ENCODE measurements around the gene MEF2C. TPM values are rescaled to one million over a fixed set of nuclear protein-coding genes. Genes with fewer than 3 reads are reported as not detected.
A peak's percentile ranks its signal among the peaks of the same experiment; 100 is the strongest.

The MEF2C gene
- total RNA-seq, 1 experiment from 2014 or later = 171 TPM

DNA sequence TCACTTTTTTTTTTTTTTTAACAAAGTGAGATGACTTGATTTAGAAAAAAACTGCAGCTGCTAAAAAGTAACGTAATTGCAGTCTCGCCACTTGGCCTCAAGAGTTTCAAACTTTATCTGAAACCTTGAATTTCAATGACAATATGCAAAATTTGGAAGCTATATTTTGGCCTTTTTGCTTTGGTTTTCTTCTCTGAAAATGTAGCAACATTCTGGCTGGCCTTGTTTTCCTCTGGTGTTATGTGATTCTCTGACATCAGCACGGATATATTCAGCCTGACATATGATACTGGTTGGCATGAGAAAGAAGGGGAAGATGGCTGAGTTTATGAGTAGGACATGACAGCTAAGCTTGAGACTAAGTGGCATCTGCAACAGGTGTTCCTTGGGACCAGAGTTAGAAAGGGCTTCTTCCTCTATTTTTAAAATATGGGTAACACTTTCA lies 136.5 kb downstream of the MEF2C start:
- H3K36me3 ChIP-seq (ENCODE audit: insufficient read depth, low read length) = peaks cover 41% of the 10 kb centered on the region
- H3K27me3 ChIP-seq (ENCODE audit: low read length) = no peaks in the 10 kb centered on the region
- H3K79me2 ChIP-seq (ENCODE audit: low read length) = peaks cover 10% of the 10 kb centered on the region
- no peak overlapping the region for H3K4me3 ChIP-seq (ENCODE audit: low read length)
- H3K9me3 ChIP-seq (ENCODE audit: low read length) = no peaks in the 10 kb centered on the region
- H3K4me2 ChIP-seq (ENCODE audit: low read depth, low read length, poor library complexity, severe bottlenecking) = peak overlapping the region; percentile 50
- H3K27ac ChIP-seq (ENCODE audit: low read length) = peak overlapping the region; percentile 82
- H3K9me2 ChIP-seq (replicated peaks; ENCODE audit: insufficient read depth, low read length) = no peaks in the 10 kb centered on the region
- H2AFZ ChIP-seq (ENCODE audit: low read length) = no peak overlapping the region
- H3K9ac ChIP-seq (ENCODE audit: low read length) = peak overlapping the region; percentile 23; the same call in 1 of the 2 replicates
- H4K20me1 ChIP-seq (ENCODE audit: insufficient read depth, low read depth, low read length) = no peaks in the 10 kb centered on the region
- DNase-seq = peak; percentile 65
- peaks cover 34% of the 10 kb centered on the region for H3K4me1 ChIP-seq (ENCODE audit: low read length)

DNA sequence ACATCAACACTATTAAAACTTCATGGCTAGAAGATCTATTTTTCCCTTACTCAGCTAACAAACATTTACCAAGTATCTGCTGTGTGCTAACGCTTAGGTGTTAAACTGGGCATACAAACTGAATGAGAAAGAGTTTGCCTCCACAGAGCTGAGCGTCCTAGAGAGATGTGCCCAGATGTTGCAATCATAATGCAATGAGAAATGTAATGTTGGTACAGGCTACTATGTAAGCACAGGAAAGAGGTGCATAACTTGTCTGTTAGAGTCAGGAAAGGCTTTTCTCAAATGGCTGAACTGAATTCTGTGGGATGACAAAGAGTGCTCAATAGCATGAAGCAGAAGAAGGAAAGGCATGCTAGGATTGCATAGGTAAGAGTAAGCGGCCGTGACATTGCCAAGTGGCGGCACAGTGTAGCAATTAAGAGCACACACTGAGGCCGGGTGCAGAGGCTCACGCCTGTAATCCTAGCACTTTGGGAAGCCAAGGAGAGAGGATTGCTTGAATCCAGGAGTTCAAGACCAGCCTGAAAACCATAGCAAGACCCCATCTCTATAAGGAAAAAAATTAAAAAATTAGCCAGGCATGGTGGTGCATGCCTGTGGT lies 137.8 kb downstream of the MEF2C start:
- no peak overlapping the region for H3K4me2 ChIP-seq (ENCODE audit: low read depth, low read length, poor library complexity, severe bottlenecking)
- no peak overlapping the region for H3K27ac ChIP-seq (ENCODE audit: low read length)

DNA sequence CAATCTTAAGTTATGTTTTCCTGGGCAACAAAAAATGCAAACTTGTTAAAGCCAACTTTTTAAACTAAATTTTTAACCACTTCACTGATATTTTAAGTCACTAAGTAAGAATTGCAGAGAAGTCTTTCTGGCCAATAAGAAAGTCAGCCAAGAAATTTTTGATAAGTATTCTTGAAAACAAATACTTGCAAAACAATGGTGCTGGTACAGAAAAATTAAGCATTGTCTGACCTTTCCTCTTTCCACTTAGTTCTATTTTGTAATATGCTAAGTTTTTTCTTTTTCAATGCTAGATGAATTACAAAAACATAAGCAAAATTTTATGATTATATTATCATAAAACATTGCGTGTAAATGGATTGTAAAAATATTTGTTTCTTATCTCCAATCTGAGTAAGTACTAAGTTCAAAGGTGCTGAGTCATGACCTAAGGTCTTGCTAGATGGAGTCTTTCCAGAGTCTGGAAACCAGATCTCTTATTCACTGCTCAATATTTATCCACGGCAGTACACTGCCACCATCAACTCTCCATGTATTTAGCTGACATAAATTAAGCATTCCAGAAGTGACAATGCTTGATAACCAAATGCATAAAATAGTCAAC lies 139.7 kb downstream of the MEF2C start:
- H3K27me3 ChIP-seq (ENCODE audit: low read length) = no peaks in the 10 kb centered on the region
- no peak overlapping the region for H3K4me3 ChIP-seq (ENCODE audit: low read length)
- H3K4me2 ChIP-seq (ENCODE audit: low read depth, low read length, poor library complexity, severe bottlenecking) = no peak overlapping the region
- no peak overlapping the region for H3K9ac ChIP-seq (ENCODE audit: low read length)
- H3K79me2 ChIP-seq (ENCODE audit: low read length) = peaks cover 4% of the 10 kb centered on the region; the same call in 1 of the 2 replicates
- peaks cover 29% of the 10 kb centered on the region for H3K4me1 ChIP-seq (ENCODE audit: low read length)
- H3K9me3 ChIP-seq (ENCODE audit: low read length) = no peaks in the 10 kb centered on the region
- no peak for DNase-seq
- H3K9me2 ChIP-seq (replicated peaks; ENCODE audit: insufficient read depth, low read length) = no peaks in the 10 kb centered on the region
- H4K20me1 ChIP-seq (ENCODE audit: insufficient read depth, low read depth, low read length) = no peaks in the 10 kb centered on the region
- no peak overlapping the region for H2AFZ ChIP-seq (ENCODE audit: low read length)
- peaks cover 24% of the 10 kb centered on the region; the same call in 1 of the 2 replicates for H3K36me3 ChIP-seq (ENCODE audit: insufficient read depth, low read length)
- peak overlapping the region; percentile 43 for H3K27ac ChIP-seq (ENCODE audit: low read length)

More for the DNA sequence above, 137.8 kb downstream of the MEF2C start:
- no peaks in the 10 kb centered on the region for H3K9me3 ChIP-seq (ENCODE audit: low read length)
- peaks cover 34% of the 10 kb centered on the region for H3K4me1 ChIP-seq (ENCODE audit: low read length)
- no peaks in the 10 kb centered on the region for H3K27me3 ChIP-seq (ENCODE audit: low read length)
- H3K9ac ChIP-seq (ENCODE audit: low read length) = no peak overlapping the region
- no peak overlapping the region for H3K4me3 ChIP-seq (ENCODE audit: low read length)
- H3K79me2 ChIP-seq (ENCODE audit: low read length) = peaks cover 4% of the 10 kb centered on the region; the same call in 1 of the 2 replicates
- no peak for DNase-seq
- no peaks in the 10 kb centered on the region for H3K9me2 ChIP-seq (replicated peaks; ENCODE audit: insufficient read depth, low read length)
- no peaks in the 10 kb centered on the region for H4K20me1 ChIP-seq (ENCODE audit: insufficient read depth, low read depth, low read length)
- no peak overlapping the region for H2AFZ ChIP-seq (ENCODE audit: low read length)
- H3K36me3 ChIP-seq (ENCODE audit: insufficient read depth, low read length) = peaks cover 35% of the 10 kb centered on the region; the same call in 1 of the 2 replicates

DNA sequence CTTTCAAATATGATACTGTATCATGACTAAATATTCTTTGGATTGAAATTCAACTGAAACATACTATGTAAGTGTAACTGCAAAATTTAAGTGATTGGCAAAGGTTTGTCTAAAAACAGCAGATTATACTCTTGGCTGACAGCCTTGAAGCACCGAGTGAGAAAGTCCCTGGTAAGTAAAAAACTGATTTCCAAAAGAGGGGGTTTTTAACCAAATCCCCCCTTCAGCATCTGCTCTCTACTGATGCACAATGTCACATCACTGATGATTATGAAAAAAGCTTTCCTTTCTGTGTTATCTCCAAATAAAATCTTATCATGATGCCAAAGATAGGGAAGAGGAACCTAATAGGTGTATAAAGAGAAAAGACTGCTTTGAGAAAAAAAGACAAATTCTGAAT lies 141.0 kb downstream of the MEF2C start:
- H3K9ac ChIP-seq (ENCODE audit: low read length) = no peak overlapping the region
- no peak overlapping the region for H3K4me2 ChIP-seq (ENCODE audit: low read depth, low read length, poor library complexity, severe bottlenecking)
- peaks cover 28% of the 10 kb centered on the region for H3K4me1 ChIP-seq (ENCODE audit: low read length)
- no peak for DNase-seq
- H3K27ac ChIP-seq (ENCODE audit: low read length) = peak overlapping the region; percentile 15; the same call in 1 of the 2 replicates
- H3K79me2 ChIP-seq (ENCODE audit: low read length) = peaks cover 4% of the 10 kb centered on the region; the same call in 1 of the 2 replicates
- no peaks in the 10 kb centered on the region for H3K9me2 ChIP-seq (replicated peaks; ENCODE audit: insufficient read depth, low read length)
- no peaks in the 10 kb centered on the region for H3K27me3 ChIP-seq (ENCODE audit: low read length)
- no peaks in the 10 kb centered on the region for H4K20me1 ChIP-seq (ENCODE audit: insufficient read depth, low read depth, low read length)
- H3K9me3 ChIP-seq (ENCODE audit: low read length) = no peaks in the 10 kb centered on the region
- no peak overlapping the region for H2AFZ ChIP-seq (ENCODE audit: low read length)
- peaks cover 21% of the 10 kb centered on the region; the same call in 1 of the 2 replicates for H3K36me3 ChIP-seq (ENCODE audit: insufficient read depth, low read length)
- H3K4me3 ChIP-seq (ENCODE audit: low read length) = no peak overlapping the region

DNA sequence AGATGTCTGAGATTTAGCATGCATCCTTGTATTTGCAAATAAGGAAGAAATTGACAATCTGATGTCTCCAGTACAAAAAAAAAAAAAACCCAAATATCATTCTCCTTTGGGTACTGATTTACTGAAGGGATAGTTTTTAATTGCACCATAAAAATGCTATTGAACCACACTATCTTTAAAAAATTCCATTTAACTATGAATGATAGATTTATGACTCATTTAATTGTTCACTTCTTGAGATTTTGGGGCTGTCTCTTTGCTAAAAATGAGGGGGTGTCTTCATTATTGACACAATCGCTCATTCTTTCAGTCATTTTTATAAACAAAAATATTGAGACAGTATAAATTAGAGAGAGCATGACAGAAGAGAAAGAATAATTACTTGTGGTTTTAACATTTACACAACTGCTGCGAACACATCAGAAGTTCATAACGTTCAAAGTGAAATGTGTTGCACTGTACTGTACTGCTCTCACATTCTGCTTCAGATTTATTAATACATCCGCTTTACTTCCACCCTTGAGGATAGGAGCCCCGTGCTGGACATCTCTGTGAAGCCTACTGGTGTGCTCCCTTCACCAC lies 142.3 kb downstream of the MEF2C start:
- no peaks in the 10 kb centered on the region for H3K27me3 ChIP-seq (ENCODE audit: low read length)
- peaks cover 7% of the 10 kb centered on the region; the same call in 1 of the 2 replicates for H3K79me2 ChIP-seq (ENCODE audit: low read length)
- H3K4me2 ChIP-seq (ENCODE audit: low read depth, low read length, poor library complexity, severe bottlenecking) = no peak overlapping the region
- H3K9me2 ChIP-seq (replicated peaks; ENCODE audit: insufficient read depth, low read length) = no peaks in the 10 kb centered on the region
- H3K36me3 ChIP-seq (ENCODE audit: insufficient read depth, low read length) = peaks cover 21% of the 10 kb centered on the region; the same call in 1 of the 2 replicates
- H3K27ac ChIP-seq (ENCODE audit: low read length) = no peak overlapping the region
- DNase-seq = no peak
- H3K9ac ChIP-seq (ENCODE audit: low read length) = no peak overlapping the region
- H4K20me1 ChIP-seq (ENCODE audit: insufficient read depth, low read depth, low read length) = no peaks in the 10 kb centered on the region
- H3K4me1 ChIP-seq (ENCODE audit: low read length) = peaks cover 28% of the 10 kb centered on the region
- no peaks in the 10 kb centered on the region for H3K9me3 ChIP-seq (ENCODE audit: low read length)
- no peak overlapping the region for H3K4me3 ChIP-seq (ENCODE audit: low read length)
- H2AFZ ChIP-seq (ENCODE audit: low read length) = no peak overlapping the region

DNA sequence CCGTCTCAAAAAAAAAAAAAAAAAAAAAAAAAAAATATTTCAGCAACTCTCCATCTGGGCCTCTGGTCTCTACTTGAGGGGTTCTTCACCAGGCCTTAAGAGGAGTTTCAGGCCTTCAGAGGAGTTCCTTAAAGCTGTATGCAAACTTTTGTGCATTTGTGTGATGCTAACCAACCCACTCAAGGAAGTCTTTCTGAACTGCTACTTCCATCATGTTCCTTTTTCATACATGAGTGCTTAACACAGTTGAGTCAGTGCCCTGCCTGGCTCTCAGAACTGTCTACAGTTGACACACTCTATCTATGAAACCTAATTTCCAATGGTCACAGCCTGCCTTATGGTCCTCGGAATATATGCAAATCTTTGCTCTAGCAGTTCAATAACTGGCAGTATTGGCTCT lies 146.5 kb downstream of the MEF2C start:
- Histone ChIP-seq H4K20me1 (ENCODE audit: insufficient read depth, low read depth, low read length) (no peaks in the 10 kb centered on the region), H3K9me2 (replicated peaks; ENCODE audit: insufficient read depth, low read length) (no peaks in the 10 kb centered on the region), H3K4me2 (ENCODE audit: low read depth, low read length, poor library complexity, severe bottlenecking) (peak overlapping the region; percentile 27), H3K27me3 (ENCODE audit: low read length) (no peaks in the 10 kb centered on the region), H3K4me1 (ENCODE audit: low read length) (peaks cover 68% of the 10 kb centered on the region), H3K9ac (ENCODE audit: low read length) (no peak overlapping the region), H3K9me3 (ENCODE audit: low read length) (no peaks in the 10 kb centered on the region), H3K79me2 (ENCODE audit: low read length) (peaks cover 23% of the 10 kb centered on the region; the same call in 1 of the 2 replicates), H3K27ac (ENCODE audit: low read length) (peak overlapping the region; percentile 94), H3K4me3 (ENCODE audit: low read length) (no peak overlapping the region), H3K36me3 (ENCODE audit: insufficient read depth, low read length) (peaks cover 6% of the 10 kb centered on the region; the same call in 1 of the 2 replicates), H2AFZ (ENCODE audit: low read length) (no peak overlapping the region)
- peak; percentile 71 for DNase-seq

DNA sequence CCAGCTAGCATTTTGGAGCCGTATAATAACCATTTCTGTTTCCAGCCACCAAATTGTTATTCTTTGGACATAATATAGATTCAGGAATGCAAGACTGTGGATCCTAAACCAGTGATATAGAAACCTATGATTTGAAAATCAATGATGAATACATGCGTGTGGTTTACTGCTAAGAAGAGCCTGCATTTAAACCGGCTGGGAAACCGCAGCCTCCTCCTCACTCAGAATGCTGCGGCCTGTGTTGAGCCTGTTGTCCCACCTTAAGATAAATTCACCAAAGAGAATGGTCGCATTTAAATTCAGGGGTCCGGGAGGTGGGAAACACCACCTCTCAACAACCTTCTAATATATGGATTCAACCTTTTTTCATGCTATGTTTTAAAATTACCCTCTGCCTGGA lies 148.0 kb downstream of the MEF2C start:
- H3K4me2 ChIP-seq (ENCODE audit: low read depth, low read length, poor library complexity, severe bottlenecking) = peak overlapping the region; percentile 88
- H3K9me2 ChIP-seq (replicated peaks; ENCODE audit: insufficient read depth, low read length) = no peaks in the 10 kb centered on the region
- peaks cover 23% of the 10 kb centered on the region; the same call in 1 of the 2 replicates for H3K79me2 ChIP-seq (ENCODE audit: low read length)
- H3K9ac ChIP-seq (ENCODE audit: low read length) = peak overlapping the region; percentile 61
- peaks cover 83% of the 10 kb centered on the region for H3K4me1 ChIP-seq (ENCODE audit: low read length)
- H2AFZ ChIP-seq (ENCODE audit: low read length) = no peak overlapping the region
- no peaks in the 10 kb centered on the region for H4K20me1 ChIP-seq (ENCODE audit: insufficient read depth, low read depth, low read length)
- H3K4me3 ChIP-seq (ENCODE audit: low read length) = peak overlapping the region; percentile 54
- DNase-seq = peak; percentile 66
- peak overlapping the region; percentile 94 for H3K27ac ChIP-seq (ENCODE audit: low read length)
- no peaks in the 10 kb centered on the region for H3K9me3 ChIP-seq (ENCODE audit: low read length)
- no peaks in the 10 kb centered on the region for H3K27me3 ChIP-seq (ENCODE audit: low read length)
- peaks cover 7% of the 10 kb centered on the region; the same call in 1 of the 2 replicates for H3K36me3 ChIP-seq (ENCODE audit: insufficient read depth, low read length)

DNA sequence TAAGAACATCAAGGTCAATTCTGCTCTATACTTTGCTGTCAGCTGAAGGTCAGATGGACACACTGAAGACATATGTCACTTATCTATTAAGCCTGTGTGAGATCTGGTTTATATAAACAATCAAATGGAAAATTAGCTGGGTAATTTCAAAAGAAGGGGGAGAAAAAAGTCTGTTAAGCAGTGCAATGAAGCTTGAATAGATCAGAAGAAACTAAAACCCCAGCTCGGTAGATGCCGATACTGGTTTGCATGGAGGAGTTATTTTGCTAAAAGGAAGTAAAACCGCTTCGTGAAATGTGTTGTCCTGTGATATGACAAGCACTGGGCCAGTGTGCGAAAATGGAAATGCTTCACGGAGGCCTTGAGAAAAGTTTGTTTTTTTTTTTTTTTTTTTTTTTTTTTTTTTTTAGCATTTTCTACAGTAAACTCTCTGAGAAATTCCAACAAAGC lies 148.8 kb downstream of the MEF2C start:
- Histone ChIP-seq H3K36me3 (ENCODE audit: insufficient read depth, low read length) (peaks cover 8% of the 10 kb centered on the region; the same call in 1 of the 2 replicates), H4K20me1 (ENCODE audit: insufficient read depth, low read depth, low read length) (no peaks in the 10 kb centered on the region), H3K27ac (ENCODE audit: low read length) (peak overlapping the region; percentile 94), H3K9ac (ENCODE audit: low read length) (peak overlapping the region; percentile 61), H2AFZ (ENCODE audit: low read length) (no peak overlapping the region), H3K4me1 (ENCODE audit: low read length) (peaks cover 84% of the 10 kb centered on the region), H3K9me3 (ENCODE audit: low read length) (no peaks in the 10 kb centered on the region), H3K4me3 (ENCODE audit: low read length) (peak overlapping the region; percentile 54), H3K9me2 (replicated peaks; ENCODE audit: insufficient read depth, low read length) (no peaks in the 10 kb centered on the region), H3K4me2 (ENCODE audit: low read depth, low read length, poor library complexity, severe bottlenecking) (peak overlapping the region; percentile 88), H3K27me3 (ENCODE audit: low read length) (no peaks in the 10 kb centered on the region), H3K79me2 (ENCODE audit: low read length) (peaks cover 23% of the 10 kb centered on the region; the same call in 1 of the 2 replicates)
- DNase-seq = peak; percentile 90
